K562 (cell line): ENCODE data around the gene ZBTB24. TPM values are rescaled to one million over a fixed set of nuclear protein-coding genes. Genes with fewer than 3 reads are reported as not detected.

Experiments used
- ARID1B ChIP-seq: fragments of 450-650 bp; IDR thresholded peaks from 2 replicates; pipeline ENCODE4 v1.6.1; 2016; ENCODE audit warnings: antibody characterized with exemption, mild to moderate bottlenecking, inconsistent platforms
- FOXK1 ChIP-seq: sonication (generic); formaldehyde crosslinking; IDR thresholded peaks from 2 replicates; pipeline ENCODE4 v1.8.0; 2022; ENCODE audit warnings: missing genetic modification reagents, mild to moderate bottlenecking, borderline replicate concordance
- MAX ChIP-seq: sonication (generic); formaldehyde crosslinking; IDR thresholded peaks from 2 replicates; pipeline ENCODE4 v1.9.0; 2022; ENCODE audit warnings: mild to moderate bottlenecking, missing genetic modification reagents
- NR2C2 ChIP-seq, 2 experiments: fragments of 200-800 bp in 1 of 2; sonication (Bioruptor generic) in 1 of 2; sonication (generic) in 1 of 2; formaldehyde crosslinking in 1 of 2; IDR thresholded peaks; 2 replicates each; pipeline versions ENCODE4 v1.6.1 to v1.8.0; 2016 to 2022; ENCODE audit warnings: mild to moderate bottlenecking in 1 of 2, missing compliant biosample characterization in 1 of 2, missing genetic modification characterization in 1 of 2, missing genetic modification reagents in 1 of 2
- ZBTB40 ChIP-seq, 2 experiments: fragments of 450-650 bp in 1 of 2; sonication (generic) in 1 of 2; formaldehyde crosslinking in 1 of 2; IDR thresholded peaks; 2 replicates each; pipeline versions ENCODE4 v1.7.1 to v1.9.0; 2016 to 2022; ENCODE audit warnings: inconsistent platforms in 1 of 2, mild to moderate bottlenecking in 1 of 2, missing genetic modification reagents in 1 of 2
- polyA plus RNA-seq, 8 experiments: library from polyadenylated mRNA; depleted of rRNA in 4 of 8; stranded (reverse) in 5 of 8; unstranded in 3 of 8; fragments of >200 nt; fragmentation: Nextera tagmentation in 2 of 8; fragmentation: Illumina TruSeq in 1 of 8; extraction: Ambion mirVana in 2 of 8; extraction: Trizol in 1 of 8; gene quantifications; 2 replicates each; pipeline versions ENCODE4 v1.2.1 to v1.2.3, GENCODE V29; 2011 to 2014; ENCODE audit warnings: inconsistent platforms in 1 of 8, missing spikeins in 1 of 8
- total RNA-seq, 7 experiments: library from RNA; depleted of rRNA in 6 of 7; stranded (reverse); fragments of >200 nt in 6 of 7; fragmentation: Illumina TruSeq in 2 of 7; extraction: Trizol in 2 of 7; gene quantifications; 2 replicates each; pipeline versions ENCODE4 v1.2.1 to v1.2.3, GENCODE V29; 2011 to 2021; ENCODE audit warnings: low replicate concordance in 1 of 7

The ZBTB24 gene
- total and polyA plus RNA-seq, 9 of the 15 experiments (the other 6 are each of a cell fraction or from before 2014, with no cell fraction given): 2.0 to 16.7 (median 8.3) TPM

GRCh38 chr6:109441069-109441816, 41.8 kb downstream of the ZBTB24 start (continued):
- TF ChIP-seq ZBTB40 (IDR thresholded peaks at IDR 0.05): peak; percentile 68; the same call in 1 of the 2 replicates
- TF ChIP-seq ZBTB40 (CRISPR knock-in tag; IDR thresholded peaks at IDR 0.05): no peak
- TF ChIP-seq MAX (CRISPR knock-in tag): 0 out of 2 replicates have a peak, but pooled peaks have one; percentile 46
- peak; percentile 62; the same call in 1 of the 2 replicates for TF ChIP-seq FOXK1
- TF ChIP-seq NR2C2 (CRISPR knock-in tag; IDR thresholded peaks at IDR 0.05): peak; percentile 67; the same call in 1 of the 2 replicates
- no peak for TF ChIP-seq NR2C2 (tag; IDR thresholded peaks at IDR 0.05)
- TF ChIP-seq ARID1B: 0 out of 2 replicates have a peak, but pooled peaks have one; percentile 28
